GM12878 (cell line): Measurements from ENCODE around the gene CFB. TPM values are rescaled to one million over a fixed set of nuclear protein-coding genes. Genes with fewer than 3 reads are reported as not detected.

Source experiments
- ATF7 ChIP-seq: fragments of 450-650 bp; IDR thresholded peaks from 2 replicates; pipeline ENCODE4 v1.6.1; 2016; ENCODE audit warnings: low read depth, mild to moderate bottlenecking
- BACH1 ChIP-seq: fragments of 450-650 bp; IDR thresholded peaks from 2 replicates; pipeline ENCODE4 v1.6.1; 2017; ENCODE audit warnings: mild to moderate bottlenecking, borderline replicate concordance
- BHLHE40 ChIP-seq, 2 experiments: fragments of 450-650 bp in 1 of 2; IDR thresholded peaks; 2 replicates each; pipeline ENCODE4 v1.6.1; 2011 to 2017; ENCODE audit warnings: low read depth in 2 of 2, borderline replicate concordance in 1 of 2, improper control_type of control experiment in 1 of 2, low read length in 1 of 2, mild to moderate bottlenecking in 1 of 2
- EED ChIP-seq: sonication (generic); IDR thresholded peaks from 2 replicates; pipeline ENCODE4 v1.6.1; 2016; ENCODE audit warnings: antibody characterized with exemption, low read depth
- HCFC1 ChIP-seq: fragments of 150-350 bp; IDR thresholded peaks from 2 replicates; pipeline ENCODE4 v1.6.1; 2014; ENCODE audit warnings: low read length
- MYB ChIP-seq: fragments of 150-350 bp; IDR thresholded peaks from 2 replicates; pipeline ENCODE4 v1.6.1; 2014; ENCODE audit warnings: mild to moderate bottlenecking, low read depth, low read length, borderline replicate concordance
- NFIC ChIP-seq: IDR thresholded peaks from 2 replicates; pipeline ENCODE4 v1.6.1; 2012; ENCODE audit warnings: low read depth, mild to moderate bottlenecking, inconsistent platforms, low read length, moderate library complexity
- PKNOX1 ChIP-seq: fragments of 450-650 bp; IDR thresholded peaks from 2 replicates; pipeline ENCODE4 v1.6.1; 2016; ENCODE audit warnings: mild to moderate bottlenecking
- PML ChIP-seq: IDR thresholded peaks from 2 replicates; pipeline ENCODE4 v1.6.1; 2012; ENCODE audit warnings: low read length, inconsistent platforms
- POLR2AphosphoS5 ChIP-seq: IDR thresholded peaks from 2 replicates; pipeline ENCODE4 v1.6.1; 2011; ENCODE audit warnings: mild to moderate bottlenecking, low read length, inconsistent platforms
- RUNX3 ChIP-seq: IDR thresholded peaks from 2 replicates; pipeline ENCODE4 v1.6.1; 2012; ENCODE audit warnings: low read length, inconsistent platforms
- SIX5 ChIP-seq: IDR thresholded peaks from 2 replicates; pipeline ENCODE4 v1.6.1; 2011; ENCODE audit warnings: mild to moderate bottlenecking, low read depth, low read length, moderate library complexity; ENCODE audit not compliant: severe bottlenecking
- SMAD5 ChIP-seq: IDR thresholded peaks from 2 replicates; pipeline ENCODE4 v1.6.1; 2016; ENCODE audit warnings: antibody characterized with exemption, low read depth
- TBL1XR1 ChIP-seq: IDR thresholded peaks from 2 replicates; pipeline ENCODE4 v1.6.1; 2012; ENCODE audit warnings: low read depth, low read length, improper control_type of control experiment
- ZNF384 ChIP-seq: IDR thresholded peaks from 2 replicates; pipeline ENCODE4 v1.6.1; 2012; ENCODE audit warnings: low read depth, mild to moderate bottlenecking, low read length, improper control_type of control experiment, borderline replicate concordance
- polyA plus RNA-seq, 11 experiments: library from polyadenylated mRNA; depleted of rRNA in 4 of 11; unstranded in 6 of 11; stranded (reverse) in 5 of 11; fragments of >200 nt; fragmentation: Nextera tagmentation in 4 of 11; fragmentation: Illumina TruSeq in 1 of 11; extraction: Ambion mirVana in 4 of 11; extraction: Trizol in 1 of 11; gene quantifications; 1 replicate in 1 of 11; 2 replicates in 10 of 11; pipeline versions ENCODE4 v1.2.1 to v1.2.3, GENCODE V29; 2011 to 2016; ENCODE audit warnings: inconsistent platforms in 2 of 11, missing spikeins in 2 of 11, low read depth in 1 of 11
- total RNA-seq, 4 experiments: library from RNA; depleted of rRNA in 3 of 4; stranded (reverse); fragments of >200 nt in 3 of 4; fragmentation: Illumina TruSeq in 1 of 4; extraction: Trizol in 1 of 4; gene quantifications; 2 replicates each; pipeline versions ENCODE4 v1.2.1 to v1.2.3, GENCODE V29; 2013 to 2021
- TF ChIP-seq, protein P1 (sequence below): fragments of 450-650 bp; IDR thresholded peaks from 2 replicates; pipeline ENCODE4 v1.6.1; 2016; ENCODE audit warnings: mild to moderate bottlenecking, moderate library complexity, borderline replicate concordance
- TF ChIP-seq, protein P2 (sequence below): fragments of 450-650 bp; IDR thresholded peaks from 2 replicates; pipeline ENCODE4 v1.6.1; 2017; ENCODE audit warnings: borderline replicate concordance

The CFB gene
- total and polyA plus RNA-seq, 10 of the 15 experiments (the other 5 are each of a cell fraction or from before 2014, with no cell fraction given) = 0.09 to 1.7 (median 0.44) TPM; not detected in 7

- TF ChIP-seq, protein P1, sequence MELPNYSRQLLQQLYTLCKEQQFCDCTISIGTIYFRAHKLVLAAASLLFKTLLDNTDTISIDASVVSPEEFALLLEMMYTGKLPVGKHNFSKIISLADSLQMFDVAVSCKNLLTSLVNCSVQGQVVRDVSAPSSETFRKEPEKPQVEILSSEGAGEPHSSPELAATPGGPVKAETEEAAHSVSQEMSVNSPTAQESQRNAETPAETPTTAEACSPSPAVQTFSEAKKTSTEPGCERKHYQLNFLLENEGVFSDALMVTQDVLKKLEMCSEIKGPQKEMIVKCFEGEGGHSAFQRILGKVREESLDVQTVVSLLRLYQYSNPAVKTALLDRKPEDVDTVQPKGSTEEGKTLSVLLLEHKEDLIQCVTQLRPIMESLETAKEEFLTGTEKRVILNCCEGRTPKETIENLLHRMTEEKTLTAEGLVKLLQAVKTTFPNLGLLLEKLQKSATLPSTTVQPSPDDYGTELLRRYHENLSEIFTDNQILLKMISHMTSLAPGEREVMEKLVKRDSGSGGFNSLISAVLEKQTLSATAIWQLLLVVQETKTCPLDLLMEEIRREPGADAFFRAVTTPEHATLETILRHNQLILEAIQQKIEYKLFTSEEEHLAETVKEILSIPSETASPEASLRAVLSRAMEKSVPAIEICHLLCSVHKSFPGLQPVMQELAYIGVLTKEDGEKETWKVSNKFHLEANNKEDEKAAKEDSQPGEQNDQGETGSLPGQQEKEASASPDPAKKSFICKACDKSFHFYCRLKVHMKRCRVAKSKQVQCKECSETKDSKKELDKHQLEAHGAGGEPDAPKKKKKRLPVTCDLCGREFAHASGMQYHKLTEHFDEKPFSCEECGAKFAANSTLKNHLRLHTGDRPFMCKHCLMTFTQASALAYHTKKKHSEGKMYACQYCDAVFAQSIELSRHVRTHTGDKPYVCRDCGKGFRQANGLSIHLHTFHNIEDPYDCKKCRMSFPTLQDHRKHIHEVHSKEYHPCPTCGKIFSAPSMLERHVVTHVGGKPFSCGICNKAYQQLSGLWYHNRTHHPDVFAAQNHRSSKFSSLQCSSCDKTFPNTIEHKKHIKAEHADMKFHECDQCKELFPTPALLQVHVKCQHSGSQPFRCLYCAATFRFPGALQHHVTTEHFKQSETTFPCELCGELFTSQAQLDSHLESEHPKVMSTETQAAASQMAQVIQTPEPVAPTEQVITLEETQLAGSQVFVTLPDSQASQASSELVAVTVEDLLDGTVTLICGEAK = 0 out of 2 replicates have a peak, but pooled peaks have one; percentile 31
- TF ChIP-seq EED (no peak), PKNOX1 (peak; percentile 65), ZNF384 (peak; percentile 65), MYB (no peak), BACH1 (no peak), SMAD5 (no peak), POLR2AphosphoS5 (no peak), PML (no peak), NFIC (no peak; the same call in 1 of the 2 replicates), TBL1XR1 (no peak), SIX5 (peak; percentile 96), RUNX3 (peak; percentile 32; the same call in 1 of the 2 replicates), HCFC1 (peak; percentile 92), ATF7 (peak; percentile 20; the same call in 1 of the 2 replicates), BHLHE40 (IDR thresholded peaks at IDR 0.05; ENCODE audit: borderline replicate concordance in 1 of 2, low read depth in 2 of 2, low read length in 1 of 2) (peak in 1 of 2 experiments; percentile 23; a peak in 1 of 4 replicates)
- TF ChIP-seq, protein P2, sequence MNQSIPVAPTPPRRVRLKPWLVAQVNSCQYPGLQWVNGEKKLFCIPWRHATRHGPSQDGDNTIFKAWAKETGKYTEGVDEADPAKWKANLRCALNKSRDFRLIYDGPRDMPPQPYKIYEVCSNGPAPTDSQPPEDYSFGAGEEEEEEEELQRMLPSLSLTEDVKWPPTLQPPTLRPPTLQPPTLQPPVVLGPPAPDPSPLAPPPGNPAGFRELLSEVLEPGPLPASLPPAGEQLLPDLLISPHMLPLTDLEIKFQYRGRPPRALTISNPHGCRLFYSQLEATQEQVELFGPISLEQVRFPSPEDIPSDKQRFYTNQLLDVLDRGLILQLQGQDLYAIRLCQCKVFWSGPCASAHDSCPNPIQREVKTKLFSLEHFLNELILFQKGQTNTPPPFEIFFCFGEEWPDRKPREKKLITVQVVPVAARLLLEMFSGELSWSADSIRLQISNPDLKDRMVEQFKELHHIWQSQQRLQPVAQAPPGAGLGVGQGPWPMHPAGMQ = no peak
Measured at GRCh38 chr6:31898383-31899011, 47.4 kb upstream of the CFB start (continued).
